ENCODE results near the gene MEAK7.

The MEAK7 gene

GRCh38 chr16:84476401-84476800 lies 28.1 kb downstream of the MEAK7 start:
- WGBS, result 95% methylated on average over 7 of the region's 8 CpGs

GRCh38 chr16:84475643-84476240 lies 28.7 kb downstream of the MEAK7 start:
- H3K9ac ChIP-seq (ENCODE audit: low read depth, low read length), result no peak overlapping the region
- 88% methylated on average over 8 of the region's 8 CpGs for WGBS

More at GRCh38 chr16:84476401-84476800, 28.1 kb downstream of the MEAK7 start:
- Histone ChIP-seq H3K27me3 (ENCODE audit: insufficient read depth, low read length) (no peaks in the 10 kb centered on the region), H3K9me3 (ENCODE audit: insufficient read depth, low read depth, low read length) (peaks cover 6% of the 10 kb centered on the region; the same call in 1 of the 2 replicates), H3K36me3 (ENCODE audit: insufficient read depth, low read length) (peaks cover 10% of the 10 kb centered on the region; the same call in 1 of the 2 replicates), H3K9ac (ENCODE audit: low read depth, low read length) (no peak overlapping the region), H3K27ac (ENCODE audit: low read depth, low read length) (no peak overlapping the region), H3K4me3 (ENCODE audit: low read length) (no peak overlapping the region), H3K4me1 (ENCODE audit: insufficient read depth, low read length) (no peaks in the 10 kb centered on the region)

GRCh38 chr16:84471966-84472365 lies 32.5 kb downstream of the MEAK7 start:
- H3K4me3 ChIP-seq (ENCODE audit: low read length), result no peak overlapping the region
- peaks cover 18% of the 10 kb centered on the region for H3K9me3 ChIP-seq (ENCODE audit: insufficient read depth, low read depth, low read length)
- H3K4me1 ChIP-seq (ENCODE audit: insufficient read depth, low read length), result no peaks in the 10 kb centered on the region
- H3K9ac ChIP-seq (ENCODE audit: low read depth, low read length), result no peak overlapping the region
- H3K27ac ChIP-seq (ENCODE audit: low read depth, low read length), result no peak overlapping the region
- no peaks in the 10 kb centered on the region for H3K27me3 ChIP-seq (ENCODE audit: insufficient read depth, low read length)
- peaks cover 12% of the 10 kb centered on the region for H3K36me3 ChIP-seq (ENCODE audit: insufficient read depth, low read length)
- WGBS, result 94% methylated on average over 4 of the region's 4 CpGs

More at GRCh38 chr16:84475643-84476240, 28.7 kb downstream of the MEAK7 start:
- H3K27ac ChIP-seq (ENCODE audit: low read depth, low read length), result no peak overlapping the region
- no peaks in the 10 kb centered on the region for H3K27me3 ChIP-seq (ENCODE audit: insufficient read depth, low read length)
- H3K9me3 ChIP-seq (ENCODE audit: insufficient read depth, low read depth, low read length), result peaks cover 6% of the 10 kb centered on the region; the same call in 1 of the 2 replicates
- no peaks in the 10 kb centered on the region for H3K4me1 ChIP-seq (ENCODE audit: insufficient read depth, low read length)
- H3K4me3 ChIP-seq (ENCODE audit: low read length), result no peak overlapping the region
- H3K36me3 ChIP-seq (ENCODE audit: insufficient read depth, low read length), result peaks cover 8% of the 10 kb centered on the region; the same call in 1 of the 2 replicates

GRCh38 chr16:84471316-84471715 lies 33.1 kb downstream of the MEAK7 start:
- no peak overlapping the region for H3K27ac ChIP-seq (ENCODE audit: low read depth, low read length)

GRCh38 chr16:84467709-84468108 lies 36.8 kb downstream of the MEAK7 start:
- Histone ChIP-seq H3K9me3 (ENCODE audit: insufficient read depth, low read depth, low read length) (peaks cover 21% of the 10 kb centered on the region), H3K4me1 (ENCODE audit: insufficient read depth, low read length) (no peaks in the 10 kb centered on the region), H3K36me3 (ENCODE audit: insufficient read depth, low read length) (peaks cover 19% of the 10 kb centered on the region), H3K4me3 (ENCODE audit: low read length) (no peak overlapping the region), H3K9ac (ENCODE audit: low read depth, low read length) (no peak overlapping the region), H3K27ac (ENCODE audit: low read depth, low read length) (no peak overlapping the region), H3K27me3 (ENCODE audit: insufficient read depth, low read length) (no peaks in the 10 kb centered on the region)

More at GRCh38 chr16:84471316-84471715, 33.1 kb downstream of the MEAK7 start:
- H3K36me3 ChIP-seq (ENCODE audit: insufficient read depth, low read length), result peaks cover 19% of the 10 kb centered on the region
- WGBS, result 96% methylated on average over 6 of the region's 7 CpGs
- no peak overlapping the region for H3K4me3 ChIP-seq (ENCODE audit: low read length)
- no peak overlapping the region for H3K9ac ChIP-seq (ENCODE audit: low read depth, low read length)
- no peaks in the 10 kb centered on the region for H3K27me3 ChIP-seq (ENCODE audit: insufficient read depth, low read length)
- H3K9me3 ChIP-seq (ENCODE audit: insufficient read depth, low read depth, low read length), result peaks cover 25% of the 10 kb centered on the region
- H3K4me1 ChIP-seq (ENCODE audit: insufficient read depth, low read length), result no peaks in the 10 kb centered on the region

GRCh38 chr16:84467256-84467655 lies 37.2 kb downstream of the MEAK7 start:
- no peak overlapping the region for H3K9ac ChIP-seq (ENCODE audit: low read depth, low read length)
- H3K4me1 ChIP-seq (ENCODE audit: insufficient read depth, low read length), result no peaks in the 10 kb centered on the region
- WGBS, result 96% methylated on average over 1 of the region's 1 CpG
- H3K27me3 ChIP-seq (ENCODE audit: insufficient read depth, low read length), result no peaks in the 10 kb centered on the region
- H3K9me3 ChIP-seq (ENCODE audit: insufficient read depth, low read depth, low read length), result peaks cover 21% of the 10 kb centered on the region
- no peak overlapping the region for H3K27ac ChIP-seq (ENCODE audit: low read depth, low read length)
- H3K4me3 ChIP-seq (ENCODE audit: low read length), result no peak overlapping the region
- H3K36me3 ChIP-seq (ENCODE audit: insufficient read depth, low read length), result peaks cover 19% of the 10 kb centered on the region

GRCh38 chr16:84466692-84467091 lies 37.8 kb downstream of the MEAK7 start:
- 0% methylated on average over 2 of the region's 4 CpGs for WGBS
- Histone ChIP-seq H3K9ac (ENCODE audit: low read depth, low read length) (no peak overlapping the region), H3K27ac (ENCODE audit: low read depth, low read length) (no peak overlapping the region), H3K9me3 (ENCODE audit: insufficient read depth, low read depth, low read length) (peaks cover 21% of the 10 kb centered on the region), H3K4me1 (ENCODE audit: insufficient read depth, low read length) (no peaks in the 10 kb centered on the region), H3K36me3 (ENCODE audit: insufficient read depth, low read length) (peaks cover 19% of the 10 kb centered on the region), H3K27me3 (ENCODE audit: insufficient read depth, low read length) (no peaks in the 10 kb centered on the region), H3K4me3 (ENCODE audit: low read length) (no peak overlapping the region)

- Histone ChIP-seq H3K27ac (ENCODE audit: low read depth, low read length) (no peak overlapping the region), H3K36me3 (ENCODE audit: insufficient read depth, low read length) (peaks cover 19% of the 10 kb centered on the region), H3K9ac (ENCODE audit: low read depth, low read length) (no peak overlapping the region), H3K9me3 (ENCODE audit: insufficient read depth, low read depth, low read length) (peaks cover 21% of the 10 kb centered on the region), H3K27me3 (ENCODE audit: insufficient read depth, low read length) (no peaks in the 10 kb centered on the region), H3K4me1 (ENCODE audit: insufficient read depth, low read length) (no peaks in the 10 kb centered on the region), H3K4me3 (ENCODE audit: low read length) (no peak overlapping the region)
- WGBS, result 92% methylated on average over 6 of the region's 6 CpGs
Measured at GRCh38 chr16:84465154-84465553, 39.3 kb downstream of the MEAK7 start.

- no peak overlapping the region for H3K9ac ChIP-seq (ENCODE audit: low read depth, low read length)
- 94% methylated on average over 6 of the region's 6 CpGs for WGBS
- peaks cover 21% of the 10 kb centered on the region for H3K9me3 ChIP-seq (ENCODE audit: insufficient read depth, low read depth, low read length)
- peaks cover 19% of the 10 kb centered on the region for H3K36me3 ChIP-seq (ENCODE audit: insufficient read depth, low read length)
- no peak overlapping the region for H3K27ac ChIP-seq (ENCODE audit: low read depth, low read length)
- no peaks in the 10 kb centered on the region for H3K27me3 ChIP-seq (ENCODE audit: insufficient read depth, low read length)
- H3K4me1 ChIP-seq (ENCODE audit: insufficient read depth, low read length), result no peaks in the 10 kb centered on the region
- no peak overlapping the region for H3K4me3 ChIP-seq (ENCODE audit: low read length)
Measured at GRCh38 chr16:84464116-84464515, 40.3 kb downstream of the MEAK7 start.

- Histone ChIP-seq H3K27ac (ENCODE audit: low read depth, low read length) (no peak overlapping the region), H3K9me3 (ENCODE audit: insufficient read depth, low read depth, low read length) (peaks cover 21% of the 10 kb centered on the region), H3K27me3 (ENCODE audit: insufficient read depth, low read length) (no peaks in the 10 kb centered on the region), H3K36me3 (ENCODE audit: insufficient read depth, low read length) (peaks cover 19% of the 10 kb centered on the region), H3K9ac (ENCODE audit: low read depth, low read length) (no peak overlapping the region), H3K4me3 (ENCODE audit: low read length) (no peak overlapping the region), H3K4me1 (ENCODE audit: insufficient read depth, low read length) (no peaks in the 10 kb centered on the region)
- 79% methylated on average over 7 of the region's 7 CpGs for WGBS
Measured at GRCh38 chr16:84463221-84463620, 41.2 kb downstream of the MEAK7 start.

- H3K4me1 ChIP-seq (ENCODE audit: insufficient read depth, low read length), result no peaks in the 10 kb centered on the region
- H3K36me3 ChIP-seq (ENCODE audit: insufficient read depth, low read length), result peaks cover 12% of the 10 kb centered on the region
- H3K9ac ChIP-seq (ENCODE audit: low read depth, low read length), result no peak overlapping the region
- H3K27ac ChIP-seq (ENCODE audit: low read depth, low read length), result no peak overlapping the region
- no peak overlapping the region for H3K4me3 ChIP-seq (ENCODE audit: low read length)
- 93% methylated on average over 24 of the region's 24 CpGs for WGBS
- no peaks in the 10 kb centered on the region for H3K27me3 ChIP-seq (ENCODE audit: insufficient read depth, low read length)
- peaks cover 14% of the 10 kb centered on the region for H3K9me3 ChIP-seq (ENCODE audit: insufficient read depth, low read depth, low read length)
Measured at GRCh38 chr16:84462296-84463210, 41.9 kb downstream of the MEAK7 start.

Data from HUES64 (cell line).